PFSK-1 (cell line): ENCODE data around the gene SHC2.

ENCODE experiments used
- POLR2AphosphoS5 ChIP-seq: IDR thresholded peaks from 2 replicates; pipeline ENCODE4 v1.6.1; 2012; ENCODE audit warnings: low read depth, mild to moderate bottlenecking, control low read depth, low read length, moderate library complexity
- REST ChIP-seq, 2 experiments: IDR thresholded peaks; 2 replicates each; pipeline versions ENCODE4 v1.6.1 to v1.8.0; 2011 to 2012; ENCODE audit warnings: low read depth in 2 of 2, low read length in 2 of 2, control low read depth in 1 of 2, inconsistent platforms in 1 of 2, mild to moderate bottlenecking in 1 of 2, moderate library complexity in 1 of 2; ENCODE audit not compliant: insufficient read depth in 1 of 2
- SIN3A ChIP-seq: IDR thresholded peaks from 2 replicates; pipeline ENCODE4 v1.6.1; 2012; ENCODE audit warnings: mild to moderate bottlenecking, low read length, moderate library complexity, borderline replicate concordance; ENCODE audit not compliant: insufficient read depth

DNA sequence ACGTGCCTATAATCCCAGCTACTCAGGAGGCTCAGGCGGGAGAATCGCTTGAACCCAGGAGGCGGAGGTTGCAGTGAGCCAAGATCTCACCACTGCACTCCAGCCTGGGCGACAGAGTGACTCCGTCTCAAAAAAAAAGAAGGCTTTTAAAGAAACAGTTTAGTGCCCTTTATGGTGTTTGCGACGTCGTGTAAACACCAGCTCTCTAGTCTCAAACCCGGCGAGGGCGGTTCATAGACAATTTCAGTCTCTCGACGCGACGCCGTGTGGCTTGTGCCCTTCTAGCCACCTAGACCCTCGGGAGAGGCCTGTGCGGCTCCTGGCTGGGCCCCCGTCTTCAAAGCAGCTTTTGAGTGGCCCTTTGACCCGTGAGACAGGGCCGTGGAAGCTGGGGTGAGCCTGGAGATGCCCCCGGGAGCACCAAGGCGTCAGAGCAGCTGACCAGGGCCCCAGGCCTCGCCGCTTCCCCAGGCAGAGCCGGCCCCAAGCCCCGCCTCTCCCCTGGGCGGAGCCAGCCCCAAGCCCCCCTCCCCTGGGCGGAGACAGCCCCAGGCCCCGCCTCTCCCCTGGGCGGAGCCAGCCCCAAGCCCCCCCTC, 30.4 kb upstream of the SHC2 start:
- TF ChIP-seq POLR2AphosphoS5 (no peak), REST (IDR thresholded peaks at IDR 0.05; ENCODE audit: insufficient read depth in 1 of 2, low read depth in 2 of 2, low read length in 2 of 2) (no peak), SIN3A (no peak)
